MV-4-11 (cell line): ENCODE measurements around the gene TMEM151A.

Experiments used
- DNase-seq: peaks from one replicate; lab custom pipeline; 2025; lab: John Stamatoyannopoulos, UW

Gene TMEM151A

DNA sequence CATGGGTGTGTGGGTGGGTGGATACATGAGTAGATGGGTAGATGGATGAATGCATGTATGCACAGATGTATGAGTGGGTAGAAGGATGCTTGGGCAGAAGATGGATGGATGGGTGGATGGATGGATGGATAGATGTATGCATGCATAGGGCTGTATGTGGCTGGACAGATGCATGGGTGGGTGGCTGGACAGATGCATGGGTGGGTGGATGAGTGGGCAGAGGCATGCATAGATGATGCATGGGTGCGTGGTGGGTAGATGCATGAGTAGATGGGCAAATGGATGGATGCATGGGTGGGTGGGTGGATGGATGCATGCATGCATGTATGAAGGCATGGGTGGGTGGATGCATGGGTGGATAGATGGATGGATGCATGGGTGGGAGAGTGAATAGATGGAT is 32.0 kb downstream of the TMEM151A start:
- DNase-seq, result no peak

GRCh38 chr11:66324664-66325063 is 33.0 kb downstream of the TMEM151A start:
- no peak for DNase-seq

- peak; percentile 54 for DNase-seq
Measured at GRCh38 chr11:66325263-66325671, 33.6 kb downstream of the TMEM151A start.

GRCh38 chr11:66326261-66327111 is 34.8 kb downstream of the TMEM151A start:
- DNase-seq, result no peak

DNA sequence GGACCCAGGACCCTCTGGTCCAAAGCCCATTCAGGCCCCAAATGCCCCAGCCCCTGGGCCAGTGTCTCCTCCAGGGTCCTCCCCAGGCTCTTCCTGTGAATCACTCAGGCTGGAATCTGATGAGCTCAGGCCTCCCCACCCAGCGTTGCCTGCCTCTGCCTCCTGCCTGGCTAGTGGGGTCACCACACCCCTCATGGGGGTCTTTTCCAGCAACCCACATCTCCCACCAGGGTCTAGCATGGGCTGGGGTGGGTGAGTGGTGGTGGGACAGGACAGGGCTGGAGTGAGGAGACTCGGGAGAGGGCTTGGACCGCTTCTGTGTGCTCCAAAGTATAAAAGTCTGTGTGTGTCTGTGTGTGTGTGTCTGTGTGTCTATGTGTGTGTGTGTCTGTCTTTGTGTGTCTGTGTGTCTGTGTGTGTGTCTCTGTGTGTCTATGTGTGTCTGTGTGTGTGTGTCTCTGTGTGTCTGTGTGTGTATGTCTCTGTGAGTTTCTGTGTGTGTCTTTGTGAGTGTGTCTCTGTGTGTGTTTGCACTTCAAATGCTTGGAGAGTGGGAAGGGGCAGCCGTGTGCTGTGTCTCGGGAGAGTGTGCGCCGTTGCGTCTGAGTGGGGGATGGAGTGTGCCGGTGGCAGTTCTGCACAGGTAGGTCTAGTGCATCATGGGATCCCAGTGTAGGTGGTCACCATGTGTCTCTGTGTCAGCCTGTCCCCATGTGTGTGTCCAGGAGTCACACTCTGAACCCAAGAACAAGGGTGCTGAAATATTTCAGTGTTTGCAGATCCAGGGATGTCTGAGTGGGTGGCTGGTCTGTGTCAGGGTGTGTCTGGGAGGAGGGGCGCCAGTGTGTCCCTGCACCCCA is 35.7 kb downstream of the TMEM151A start:
- no peak for DNase-seq

GRCh38 chr11:66328031-66328301 is 36.3 kb downstream of the TMEM151A start:
- DNase-seq, result no peak

GRCh38 chr11:66328302-66329144 is 36.8 kb downstream of the TMEM151A start:
- peak; percentile 75 for DNase-seq

DNA sequence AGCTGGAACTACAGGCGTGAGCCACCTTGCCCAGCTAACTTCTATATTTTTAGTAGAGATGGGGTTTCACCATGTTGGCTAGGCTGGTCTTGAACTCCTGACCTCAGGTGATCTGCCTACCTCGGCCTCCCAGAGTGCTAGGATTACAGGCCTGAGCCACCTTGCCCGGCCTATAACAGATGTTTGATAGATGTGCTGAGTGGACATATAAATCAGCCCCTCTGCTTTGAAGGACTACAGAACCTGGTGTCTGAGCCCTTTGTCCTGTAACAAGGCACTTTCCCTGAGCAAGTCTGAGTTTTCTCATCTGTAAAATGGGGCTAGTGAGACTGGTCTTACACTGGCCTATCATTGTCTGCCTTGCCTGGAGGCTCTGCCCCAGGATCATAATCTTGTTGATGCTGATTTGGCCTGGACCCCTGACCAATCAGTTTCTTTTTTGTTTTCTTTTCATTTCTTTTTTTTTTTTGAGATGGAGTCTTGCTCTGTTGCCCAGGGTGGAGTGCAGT is 37.5 kb downstream of the TMEM151A start:
- DNase-seq, result no peak

DNA sequence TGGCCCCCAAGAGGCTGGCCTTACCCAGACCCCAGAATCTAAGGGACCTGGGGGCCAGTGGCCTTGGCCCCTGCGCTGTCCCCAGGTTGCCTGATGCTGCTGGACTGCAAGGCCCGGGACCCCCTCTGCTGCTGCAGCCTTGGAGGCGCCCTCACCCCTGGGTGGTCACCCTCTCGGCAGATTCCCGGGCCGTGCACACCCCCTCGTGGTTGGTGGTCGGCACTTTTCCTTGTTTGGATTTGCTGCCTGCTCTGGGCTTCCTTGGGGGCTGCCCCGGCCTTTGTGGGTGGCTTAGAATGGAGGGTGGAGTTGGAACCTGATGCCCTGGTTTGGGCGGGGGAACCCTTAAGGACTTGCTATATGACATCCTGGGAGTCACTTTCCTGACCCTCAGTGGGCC is 39.2 kb downstream of the TMEM151A start:
- no peak for DNase-seq

DNA sequence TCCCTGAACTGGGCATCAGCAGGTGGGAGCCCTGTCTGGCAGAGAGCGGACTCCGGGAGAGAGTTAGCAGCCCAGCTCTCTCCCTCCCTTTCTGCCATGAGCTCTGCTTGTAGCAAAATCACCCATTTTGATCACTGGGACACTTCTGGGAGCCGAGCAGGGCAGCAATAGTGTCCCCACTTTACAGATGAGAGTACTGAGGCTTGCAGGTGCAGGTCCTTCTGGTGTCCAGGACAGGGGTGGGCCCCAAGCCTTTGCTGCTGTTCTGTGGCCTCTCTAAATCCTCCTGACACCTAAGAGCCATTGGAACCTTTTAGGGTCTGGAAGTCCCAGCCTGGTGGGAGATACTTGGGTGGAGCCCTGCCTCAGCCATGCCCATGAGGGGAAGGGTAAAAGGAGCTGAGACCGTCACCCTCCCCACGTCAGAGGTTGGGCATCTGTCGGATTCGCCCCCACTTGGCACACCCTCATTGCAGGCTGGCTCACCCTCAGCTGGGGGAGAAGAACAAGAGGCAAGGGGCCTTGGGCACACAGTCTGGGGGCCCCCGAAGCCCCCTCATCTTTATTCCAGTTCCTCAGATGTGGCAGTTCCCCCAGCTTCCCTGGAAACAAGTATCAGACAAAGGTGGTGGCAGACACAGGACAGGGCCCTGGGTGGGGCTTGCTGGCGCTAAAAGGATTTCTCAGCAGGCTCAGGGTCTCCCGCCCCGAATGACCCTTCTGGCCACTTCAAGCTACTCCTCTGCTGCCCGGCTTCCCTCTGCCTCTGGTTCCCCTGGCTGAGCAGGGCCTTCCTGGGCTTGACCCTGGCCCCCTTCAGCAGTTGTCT is 40.1 kb downstream of the TMEM151A start:
- DNase-seq, result no peak

DNA sequence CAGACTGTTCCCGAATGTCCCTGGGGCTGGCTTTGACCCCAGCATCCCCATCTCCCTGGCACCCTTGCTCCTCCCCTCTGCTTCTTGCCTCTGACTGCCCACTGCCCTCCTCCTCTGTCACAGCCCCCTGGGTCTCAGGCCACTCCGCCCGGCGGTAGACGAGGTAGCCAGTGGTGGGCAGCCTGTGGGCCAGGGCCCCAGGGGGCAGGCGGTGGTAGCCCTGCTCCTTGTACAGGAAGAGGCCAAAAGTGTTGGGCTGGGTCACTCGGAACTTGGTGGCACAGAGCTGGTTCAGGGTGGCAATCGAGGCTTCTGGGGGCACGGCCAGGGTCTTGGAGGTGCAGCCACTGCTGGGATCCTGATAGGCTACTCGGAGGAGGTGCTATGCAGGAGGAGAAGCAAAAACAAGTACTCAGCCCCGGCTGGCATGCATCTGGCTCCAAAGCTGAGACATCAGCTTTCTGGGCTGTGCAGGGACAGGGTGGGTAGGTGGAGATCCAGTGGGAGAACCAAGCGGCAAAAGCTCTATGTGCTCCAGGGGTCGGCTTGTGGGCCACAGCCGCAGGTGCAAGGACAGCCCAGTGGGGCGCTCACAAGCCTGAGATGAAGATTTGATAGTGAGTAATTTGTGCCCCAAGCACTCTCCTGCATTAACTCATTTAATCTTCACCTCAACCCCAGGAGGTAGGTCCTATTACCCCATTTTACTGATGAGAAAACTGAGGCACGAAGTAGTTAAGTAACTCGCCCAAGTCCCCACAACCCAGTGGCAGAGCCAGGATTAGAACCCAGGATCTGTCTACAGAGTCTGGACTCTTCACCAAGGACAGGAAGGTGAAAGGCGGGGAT is 40.9 kb downstream of the TMEM151A start:
- no peak for DNase-seq

DNA sequence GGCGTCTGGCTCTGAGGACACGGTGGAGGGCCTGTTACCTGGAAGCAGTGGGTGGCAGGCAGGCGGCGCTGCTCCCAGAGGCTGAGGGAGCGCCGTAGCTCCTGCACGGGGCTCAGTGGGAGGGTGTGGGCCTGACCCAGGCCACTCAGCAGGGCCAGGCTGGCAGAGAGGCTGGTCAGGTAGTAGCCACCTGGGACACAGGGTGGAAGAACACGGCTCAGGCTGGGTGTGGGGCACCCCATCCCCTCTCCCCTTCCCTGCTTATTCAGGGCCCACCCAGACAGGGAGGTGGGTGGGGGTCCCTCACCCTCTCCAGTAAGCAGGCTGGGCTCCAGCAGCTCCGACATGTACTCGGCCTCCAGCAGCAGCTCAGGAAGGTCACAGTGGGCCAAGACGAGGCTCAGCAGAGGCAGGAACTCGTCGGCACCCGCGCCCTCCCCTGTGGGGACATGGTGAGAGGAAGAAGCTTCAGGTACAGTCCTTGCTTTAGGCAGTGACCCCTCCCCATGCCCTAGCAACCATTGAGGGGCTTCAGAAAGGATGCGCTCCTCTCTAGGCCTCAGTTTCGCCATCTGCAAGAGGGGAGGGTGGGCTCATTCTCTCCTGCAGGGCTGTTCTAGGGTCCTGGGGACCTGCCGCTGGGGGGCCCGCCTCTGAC is 41.7 kb downstream of the TMEM151A start:
- no peak for DNase-seq

GRCh38 chr11:66333896-66334604 is 42.4 kb downstream of the TMEM151A start:
- DNase-seq, result no peak

DNA sequence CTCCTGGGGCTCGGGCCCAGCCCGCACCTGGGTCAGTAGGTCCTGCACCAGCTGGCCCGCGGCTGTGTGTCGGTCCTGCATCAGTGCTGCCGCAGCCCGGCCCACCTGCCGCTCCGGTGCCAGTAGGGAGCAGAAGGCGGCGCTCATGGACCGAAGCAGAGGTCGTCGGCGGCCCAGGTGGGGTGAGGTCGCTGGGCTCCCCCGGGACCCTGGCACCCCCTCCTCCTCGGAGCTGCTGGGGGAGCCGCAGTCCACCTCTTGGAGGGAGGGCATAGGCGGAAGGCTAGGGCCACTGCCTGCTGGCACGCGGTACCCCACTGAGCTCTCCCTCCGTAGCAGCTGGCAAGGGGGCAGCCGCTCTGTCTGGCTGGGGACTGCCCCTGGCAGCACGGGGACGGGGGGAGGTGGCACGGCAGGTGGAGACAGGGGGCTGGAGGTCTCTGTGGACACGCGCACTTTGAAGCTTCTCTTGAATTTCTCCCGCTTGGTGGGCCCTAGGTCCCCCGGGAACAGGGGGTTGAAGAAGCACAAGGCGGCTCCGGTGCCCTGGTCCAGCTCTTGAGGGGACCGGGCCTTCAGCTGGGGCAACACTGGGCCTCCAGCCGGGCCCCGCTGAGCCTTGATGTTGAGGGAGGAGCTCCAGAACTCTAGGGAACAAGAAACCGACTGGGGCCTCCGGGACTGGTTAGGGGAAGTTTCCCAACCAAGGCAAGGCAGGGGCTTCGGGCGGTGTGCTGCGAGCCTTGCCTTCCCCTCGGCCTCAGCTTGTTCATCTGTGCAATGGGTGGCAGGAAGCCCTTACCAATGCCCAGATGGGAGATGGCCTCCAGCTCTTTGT is 43.1 kb downstream of the TMEM151A start:
- peak; percentile 61 for DNase-seq

GRCh38 chr11:66335531-66336233 is 44.0 kb downstream of the TMEM151A start:
- DNase-seq, result peak; percentile 40

DNA sequence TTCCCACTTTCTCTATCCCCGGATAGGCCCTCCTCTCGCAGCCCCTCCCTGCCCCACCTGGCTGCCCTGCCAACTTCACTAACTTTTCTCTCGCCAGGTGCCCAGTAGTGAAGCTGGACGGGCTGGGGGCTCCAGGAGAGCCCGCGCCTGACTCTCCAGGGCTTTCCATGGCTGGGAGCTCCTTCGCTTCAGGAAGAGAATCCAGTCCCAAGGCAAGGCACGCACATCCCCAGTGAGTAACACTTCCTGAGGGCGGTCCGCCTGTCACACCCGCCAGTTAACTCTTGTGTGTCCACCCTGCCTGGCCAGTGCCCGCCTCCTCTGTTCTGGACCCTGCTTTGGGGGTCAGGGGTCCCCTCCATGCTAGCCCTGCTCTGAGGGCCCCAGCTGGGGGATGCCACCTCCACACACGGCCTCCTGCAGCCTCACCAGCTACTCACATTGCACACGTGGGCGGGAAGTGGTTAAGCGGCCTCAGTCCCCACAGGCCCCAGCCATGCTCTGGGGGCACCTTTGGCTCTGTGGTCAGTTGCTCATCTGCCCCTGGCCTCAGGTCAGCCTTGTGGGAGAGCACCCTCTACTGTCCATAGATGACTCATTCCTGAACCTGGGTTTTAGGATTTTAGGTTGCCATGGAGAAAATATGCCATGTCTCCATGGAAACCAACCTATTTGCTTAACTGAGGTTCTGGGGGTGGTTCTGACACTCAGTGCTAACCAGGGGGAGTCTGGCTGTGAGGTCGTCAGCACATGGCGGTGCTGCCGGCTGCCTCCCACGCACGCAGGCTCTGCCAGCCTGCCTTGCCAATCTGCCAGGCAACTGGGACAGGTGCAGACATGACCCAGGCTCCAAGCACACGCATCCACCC is 44.8 kb downstream of the TMEM151A start, which contains the start of gene RIN1:
Gene RIN1, minus strand, starts transcription at position 201 of the 869 bp plus-strand sequence. Its CDS starts 32 bp downstream, at position 169.
- peak; percentile 93 for DNase-seq
